Glomerular visceral epithelial cell (primary cell): ENCODE data around the gene ATOSB.
"Not testable (repeated sequence)": the region's sequence is repeated elsewhere in the genome, so short reads cannot be mapped to it uniquely, and the experiment has no call there.

ENCODE experiments used
- DNase-seq: peaks from one replicate; pipeline ENCODE4 v3.0.0-alpha.2; 2016; ENCODE audit errors: extremely low spot score

The ATOSB gene, protein sequence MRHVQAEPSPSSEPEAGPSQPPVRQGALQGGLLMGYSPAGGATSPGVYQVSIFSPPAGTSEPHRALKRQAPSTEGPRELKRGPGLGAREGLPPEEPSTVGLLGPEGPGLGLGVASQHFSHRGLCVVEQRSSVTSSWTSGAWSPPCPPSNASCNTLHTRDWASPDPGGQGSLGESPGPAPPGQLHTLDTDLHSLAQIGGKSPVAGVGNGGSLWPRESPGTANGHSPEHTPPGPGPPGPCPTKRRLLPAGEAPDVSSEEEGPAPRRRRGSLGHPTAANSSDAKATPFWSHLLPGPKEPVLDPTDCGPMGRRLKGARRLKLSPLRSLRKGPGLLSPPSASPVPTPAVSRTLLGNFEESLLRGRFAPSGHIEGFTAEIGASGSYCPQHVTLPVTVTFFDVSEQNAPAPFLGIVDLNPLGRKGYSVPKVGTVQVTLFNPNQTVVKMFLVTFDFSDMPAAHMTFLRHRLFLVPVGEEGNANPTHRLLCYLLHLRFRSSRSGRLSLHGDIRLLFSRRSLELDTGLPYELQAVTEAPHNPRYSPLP

DNA sequence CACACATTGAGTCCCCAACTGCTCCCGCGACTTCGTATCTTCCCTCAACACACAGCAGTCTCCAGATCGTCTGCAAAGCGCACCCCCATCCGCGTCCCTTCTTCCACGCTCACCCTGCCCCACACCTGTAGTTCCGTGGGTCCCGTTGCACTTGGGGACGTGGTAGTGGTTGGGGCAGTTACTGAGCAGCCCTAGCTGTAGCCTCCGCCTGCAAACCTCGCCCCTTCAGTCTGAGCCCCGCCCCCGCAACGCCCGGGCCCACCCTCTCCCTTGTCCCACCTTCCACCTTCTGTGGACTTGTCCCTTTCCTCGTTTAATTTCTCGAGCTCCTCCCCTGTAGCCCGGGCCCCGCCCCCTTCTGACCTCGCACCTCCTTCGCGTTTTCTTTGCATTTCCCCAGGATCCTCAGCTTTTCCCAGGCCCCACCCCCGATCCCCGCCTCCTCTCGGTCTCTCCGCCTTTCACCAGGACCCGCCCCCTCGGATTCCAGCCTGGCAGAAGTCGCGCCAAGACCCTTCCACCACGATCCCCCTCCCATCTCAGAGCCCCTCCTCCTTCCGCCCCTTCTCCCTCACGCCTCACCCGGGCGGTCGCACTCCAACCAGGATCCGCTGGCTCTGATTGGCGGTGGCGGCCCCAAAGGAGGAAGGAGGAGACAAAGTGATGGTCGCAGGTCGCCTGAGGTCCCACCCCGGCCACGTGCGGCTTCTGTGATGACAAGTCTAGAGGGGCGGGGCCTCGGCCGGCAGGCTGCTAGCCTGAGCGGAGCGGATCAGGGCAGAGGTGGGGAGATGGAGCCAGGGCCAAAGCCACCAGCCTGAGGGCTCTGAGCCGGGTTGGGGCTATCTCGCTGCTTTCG, at the start of gene ATOSB:
Gene ATOSB, minus strand, starts transcription at position 183 of the 859 bp plus-strand sequence. CDS start 7,588 bp downstream, outside the sequence.
- DNase-seq = peak; percentile 99

DNA sequence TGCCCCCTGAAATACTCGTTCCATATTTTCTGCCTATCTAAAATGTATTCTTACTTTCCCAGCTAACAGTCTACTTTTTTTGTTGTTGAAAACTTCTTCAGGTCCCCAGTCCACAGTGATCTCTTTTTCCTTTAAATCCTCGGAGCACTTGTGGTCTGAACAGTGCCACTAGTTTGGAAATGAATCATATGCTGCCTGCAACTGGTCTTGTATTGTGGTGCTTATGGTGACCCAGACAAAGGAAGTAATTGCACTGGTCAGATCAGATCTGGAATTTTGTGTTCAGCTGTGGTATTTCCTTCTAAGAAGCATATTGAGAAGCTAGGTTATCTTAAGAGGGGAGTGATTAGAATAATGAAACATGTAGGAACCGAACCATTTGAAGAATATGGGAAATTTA, 49.0 kb upstream of the ATOSB start:
- DNase-seq = peak; percentile 49

DNA sequence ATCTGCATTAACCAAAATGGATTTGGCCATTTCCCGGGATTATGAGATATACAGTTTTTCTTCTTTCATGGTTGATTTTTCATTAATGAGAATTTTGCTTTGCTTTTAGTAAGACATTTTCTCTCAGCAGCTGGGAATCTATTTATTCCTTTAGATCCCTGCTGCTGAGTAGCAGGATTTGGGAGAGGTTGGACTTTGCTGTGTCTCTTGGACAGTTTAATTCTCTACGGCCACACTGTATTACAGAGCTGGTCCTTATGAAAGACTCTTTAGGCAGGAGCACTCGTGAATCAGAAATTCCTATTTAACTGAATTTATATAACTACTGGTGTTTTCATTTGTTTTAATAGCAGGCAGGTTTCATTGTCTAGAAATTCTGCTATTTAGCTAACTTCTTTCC, 47.8 kb upstream of the ATOSB start:
- no peak for DNase-seq

DNA sequence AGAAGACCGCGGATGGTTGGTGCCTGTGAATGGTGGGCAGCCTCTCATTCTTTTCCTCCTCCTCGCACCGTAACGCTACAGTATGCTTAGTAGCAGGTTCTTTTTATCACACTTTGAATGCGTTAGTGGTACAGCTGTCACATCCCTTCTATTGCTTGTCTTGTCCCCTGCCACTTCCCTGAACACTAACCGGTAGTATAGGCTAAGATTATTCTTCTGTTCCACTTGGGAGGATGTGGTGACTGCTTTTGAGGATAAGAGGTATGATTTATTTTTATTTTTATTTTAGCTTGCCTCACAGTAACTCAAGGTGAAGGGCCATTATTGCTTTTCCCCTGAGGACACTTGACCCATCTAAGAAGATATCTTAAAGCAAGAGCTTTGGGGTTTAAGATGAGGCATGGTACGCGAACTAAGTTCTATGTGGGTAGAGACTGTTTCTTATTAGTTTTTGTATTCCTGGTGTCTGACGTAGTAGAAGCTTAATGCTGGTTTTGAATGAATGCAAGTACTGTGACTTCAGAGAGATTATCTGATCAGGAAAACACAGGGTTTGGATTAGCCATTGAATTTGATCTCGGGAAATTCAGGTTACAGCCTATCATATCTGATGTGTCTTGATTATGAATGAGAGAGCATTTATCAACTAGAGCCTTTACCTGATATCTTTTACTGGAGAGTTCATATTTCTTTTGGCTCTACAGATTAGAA, 47.1 kb upstream of the ATOSB start:
- DNase-seq = peak; percentile 8

DNA sequence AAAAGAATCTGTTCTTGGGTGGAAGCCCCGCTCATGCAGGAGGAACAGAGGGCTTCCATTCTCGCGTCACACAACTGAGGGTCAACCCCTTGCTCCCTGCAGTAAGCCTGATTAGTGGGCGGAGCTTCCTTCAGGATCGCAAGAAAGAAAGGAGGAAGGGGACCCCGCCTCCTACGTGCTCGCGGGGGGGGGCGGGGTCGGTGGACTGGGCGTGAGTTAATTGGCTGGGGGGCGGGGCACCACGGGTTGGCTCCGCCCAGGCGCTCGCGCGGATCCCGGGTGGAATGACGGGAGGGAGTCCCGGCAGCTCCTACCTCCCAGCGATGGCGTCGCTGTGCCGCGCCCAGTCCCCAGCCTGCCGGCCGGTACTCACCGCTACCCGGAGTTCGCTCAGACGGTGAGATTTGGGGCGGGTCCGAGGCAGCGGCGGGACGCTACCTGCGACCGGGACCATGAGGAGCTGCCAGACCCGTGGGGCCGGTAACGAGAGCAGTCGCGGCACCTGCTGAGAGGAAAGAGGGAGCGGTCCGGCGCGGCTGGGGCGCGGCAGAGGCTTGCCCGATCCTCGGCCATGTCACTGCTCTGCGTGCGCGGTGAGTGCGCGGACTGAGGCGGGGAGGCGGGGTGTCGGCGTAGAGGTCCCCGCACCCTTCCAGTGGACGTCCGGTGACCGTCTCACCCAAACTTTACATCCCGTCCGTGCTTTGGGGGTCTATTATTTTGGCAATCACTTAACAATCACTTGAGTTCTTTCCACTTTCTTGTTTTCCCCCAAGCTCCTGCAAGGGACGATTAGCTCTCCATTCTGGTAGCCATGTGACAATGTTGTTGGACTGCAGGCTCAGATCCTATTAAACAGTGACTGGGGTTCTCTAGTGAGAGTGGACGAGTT, 46.3 kb upstream of the ATOSB start, which contains the start of gene UNC13B:
Gene UNC13B, plus strand, starts transcription at position 297 of the 892 bp plus-strand sequence. Its CDS starts 275 bp downstream, at position 572.
- DNase-seq = peak; percentile 97

DNA sequence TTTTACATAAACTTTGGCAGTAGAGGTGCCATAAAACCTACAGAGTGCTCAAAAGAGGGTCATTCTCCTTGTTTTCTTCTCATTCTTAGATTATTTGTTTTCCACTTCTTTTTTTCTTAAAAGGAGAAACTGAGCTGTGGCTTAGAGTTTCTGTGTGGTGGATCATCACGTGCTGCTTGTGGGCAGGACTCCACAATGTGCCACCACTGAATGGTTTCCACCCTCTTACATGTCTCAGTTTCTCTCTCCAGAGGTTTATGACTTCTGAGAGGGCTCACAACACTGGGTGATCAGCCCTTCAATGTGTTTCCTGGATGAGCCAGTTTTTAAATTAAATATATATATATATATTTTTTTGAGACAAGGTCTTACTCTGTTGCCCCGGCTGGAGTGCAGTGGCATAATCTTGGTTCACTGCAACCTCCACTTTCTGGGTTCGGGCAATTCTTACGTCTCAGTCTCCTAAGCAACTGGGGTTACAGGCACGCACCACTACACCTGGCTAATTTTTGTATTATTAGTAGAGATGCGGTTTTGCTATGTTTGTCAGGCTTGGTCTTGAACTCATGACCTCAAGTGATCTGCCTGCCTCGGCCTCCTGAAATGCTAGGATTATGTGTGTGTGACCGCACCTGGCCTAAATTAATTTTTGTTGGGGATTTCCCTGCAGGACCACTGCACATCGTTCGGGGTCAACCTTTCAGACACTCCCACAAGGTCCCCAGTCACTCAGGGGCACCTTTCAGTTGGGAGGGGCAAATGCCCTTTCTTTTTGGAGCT, 43.0 kb upstream of the ATOSB start:
- DNase-seq = no peak

DNA sequence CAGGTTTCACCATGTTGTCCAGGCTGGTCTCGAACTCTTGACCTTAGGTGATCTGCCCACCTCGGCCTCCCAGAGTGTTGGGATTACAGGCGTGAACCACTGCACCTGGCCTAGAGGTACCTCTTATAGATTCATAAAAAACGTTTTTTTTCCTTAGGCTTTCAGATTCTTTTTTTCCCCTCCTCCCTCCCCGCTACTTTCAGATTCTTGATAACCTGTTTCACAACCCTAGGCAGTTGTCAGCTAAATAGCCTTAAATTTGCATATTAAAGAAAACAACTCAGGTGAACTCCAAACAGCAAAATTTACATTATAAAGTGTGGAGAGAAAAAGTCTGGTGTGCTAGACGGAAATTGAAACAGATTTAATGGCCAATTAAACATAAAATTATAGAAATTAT, 42.2 kb upstream of the ATOSB start:
- DNase-seq = not testable (repeated sequence)

DNA sequence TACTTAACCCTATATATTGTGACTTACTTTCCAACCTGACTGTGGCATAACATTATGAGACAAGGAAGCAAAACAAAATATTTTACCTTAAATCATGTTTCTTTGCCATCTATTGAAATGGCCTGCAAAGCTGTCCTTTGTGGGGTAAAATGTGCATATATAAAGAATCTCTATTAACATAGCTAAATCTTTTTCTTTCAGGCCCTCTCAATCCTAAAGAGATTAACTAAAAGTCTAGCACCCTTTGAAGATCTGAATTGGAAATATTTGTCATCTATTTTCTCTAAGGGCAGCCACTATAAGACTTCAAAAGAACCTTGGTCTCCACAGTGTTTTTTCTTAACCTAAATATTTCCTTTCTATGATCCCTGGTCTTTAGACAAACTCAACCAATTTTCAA, 41.1 kb upstream of the ATOSB start:
- no peak for DNase-seq

DNA sequence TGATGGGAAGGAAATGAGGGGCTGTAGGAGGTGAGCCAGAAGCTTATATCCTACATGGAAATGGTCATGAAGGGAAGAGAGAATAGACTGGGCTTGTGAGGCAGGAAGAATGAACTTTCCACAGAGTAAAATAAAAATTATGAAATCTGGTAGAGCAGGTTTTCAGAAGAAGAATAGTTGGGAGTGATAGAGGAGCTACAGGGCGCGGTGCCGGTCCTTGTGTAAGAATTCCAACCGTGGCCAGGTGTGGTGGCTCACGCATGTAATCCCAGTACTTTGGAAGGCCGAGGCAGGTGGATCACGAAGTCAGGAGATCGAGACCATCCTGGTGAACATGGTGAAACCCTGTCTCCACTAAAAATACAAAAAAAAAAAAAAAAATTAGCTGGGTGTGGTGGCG, 37.3 kb upstream of the ATOSB start:
- DNase-seq = no peak

DNA sequence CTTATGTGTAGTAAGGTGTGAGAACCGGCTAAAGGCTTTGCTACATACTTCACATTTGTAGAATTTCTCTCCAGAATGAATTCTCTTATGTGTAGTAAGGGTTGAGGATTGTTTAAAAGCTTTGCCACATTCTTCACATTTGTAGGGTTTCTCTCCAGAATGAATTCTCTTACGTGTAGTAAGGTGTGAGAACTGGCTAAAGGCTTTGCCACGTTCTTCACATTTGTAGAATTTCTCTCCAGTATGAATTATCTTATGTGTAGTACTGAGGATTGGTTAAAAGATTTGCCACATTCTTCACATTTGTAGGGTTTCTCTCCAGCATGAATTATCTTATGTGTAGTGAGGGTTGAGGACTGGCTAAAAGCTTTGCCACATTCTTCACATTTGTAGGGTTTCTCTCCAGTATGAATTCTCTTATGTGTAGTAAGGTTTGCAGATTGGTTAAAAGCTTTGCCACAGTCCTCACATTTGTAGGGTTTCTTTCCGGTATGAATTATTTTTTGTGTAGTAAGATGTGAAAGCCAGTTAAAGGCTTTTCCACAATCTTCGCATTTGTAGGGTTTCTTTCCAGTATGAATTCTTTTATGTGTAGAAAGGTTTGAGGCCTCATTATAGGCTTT, 32.4 kb upstream of the ATOSB start:
- DNase-seq = not testable (repeated sequence)

DNA sequence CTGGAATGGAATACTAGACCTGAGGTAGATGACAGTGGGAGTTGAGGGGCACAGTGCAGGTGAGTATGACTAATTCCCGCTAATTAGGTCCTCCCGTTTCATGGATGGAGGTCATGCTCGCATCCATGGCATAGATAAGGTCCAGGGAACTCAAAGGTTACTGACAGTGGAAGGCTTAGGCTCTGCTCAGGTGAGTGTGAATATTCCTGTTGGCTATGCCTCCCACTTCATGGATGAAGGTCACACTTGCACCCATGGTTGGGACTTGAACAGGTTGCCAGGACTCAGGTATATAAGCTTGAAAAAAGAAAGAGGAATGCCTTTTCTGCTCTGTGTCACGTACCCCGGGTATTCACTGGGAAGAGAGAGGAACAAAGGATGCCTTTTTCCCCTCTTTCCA, 26.4 kb upstream of the ATOSB start:
- no peak for DNase-seq

DNA sequence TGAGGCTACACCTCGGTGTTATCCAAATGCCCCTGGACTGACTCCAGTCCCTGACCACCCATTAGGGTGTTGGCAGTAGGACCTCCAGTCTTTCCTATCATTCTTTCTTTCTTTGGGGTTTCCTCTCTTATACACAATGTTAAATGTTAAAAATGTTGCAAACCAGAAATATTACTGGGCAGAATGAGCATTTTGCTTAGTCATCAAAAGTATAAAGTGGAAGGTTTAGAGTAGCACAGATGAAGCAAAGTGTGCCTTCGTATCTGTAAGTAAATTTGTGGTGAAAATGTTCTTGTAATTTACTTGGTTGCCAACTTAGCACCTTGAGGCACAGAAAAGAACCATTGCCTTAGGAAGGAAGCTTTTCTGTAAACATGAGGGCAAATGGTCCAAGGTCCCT, 24.4 kb upstream of the ATOSB start:
- DNase-seq = no peak

DNA sequence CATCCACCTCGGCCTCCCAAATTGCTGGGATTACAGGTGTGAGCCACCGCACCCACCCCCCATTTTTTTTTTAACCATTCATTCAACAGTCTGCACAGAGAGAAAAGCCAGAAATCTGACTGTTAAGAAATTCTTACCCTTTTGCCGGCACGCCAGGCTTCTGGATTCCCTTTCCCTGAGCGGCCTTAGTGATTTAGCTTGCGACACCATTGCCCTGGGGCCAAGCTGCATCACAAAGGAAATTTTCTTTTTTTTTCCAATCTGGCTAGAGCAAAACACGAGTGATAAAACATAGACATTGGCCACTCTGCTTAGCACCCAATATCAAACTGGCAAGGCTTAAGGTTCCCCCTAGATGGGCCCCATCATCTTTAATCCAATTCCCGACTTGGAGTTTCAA, 21.2 kb upstream of the ATOSB start:
- DNase-seq = no peak

DNA sequence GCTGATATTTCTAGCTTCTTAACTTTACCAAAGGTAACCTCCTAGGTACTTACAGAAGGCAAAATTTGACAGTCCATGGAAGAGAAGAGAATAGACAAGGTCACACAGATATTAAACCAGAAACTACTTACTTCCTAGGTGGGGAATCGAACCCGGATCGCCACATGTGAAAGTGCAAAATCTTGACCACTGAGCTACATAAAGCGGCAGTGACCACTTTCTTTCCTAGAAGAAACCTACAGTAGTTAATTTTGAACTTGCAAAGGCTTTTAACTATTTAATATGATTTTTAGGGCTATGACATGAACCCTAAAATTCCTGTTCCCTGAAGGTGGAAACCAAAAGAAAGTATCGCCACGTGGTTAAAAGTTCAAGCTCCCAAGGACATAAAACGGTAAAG, 20.3 kb upstream of the ATOSB start:
- DNase-seq = no peak

DNA sequence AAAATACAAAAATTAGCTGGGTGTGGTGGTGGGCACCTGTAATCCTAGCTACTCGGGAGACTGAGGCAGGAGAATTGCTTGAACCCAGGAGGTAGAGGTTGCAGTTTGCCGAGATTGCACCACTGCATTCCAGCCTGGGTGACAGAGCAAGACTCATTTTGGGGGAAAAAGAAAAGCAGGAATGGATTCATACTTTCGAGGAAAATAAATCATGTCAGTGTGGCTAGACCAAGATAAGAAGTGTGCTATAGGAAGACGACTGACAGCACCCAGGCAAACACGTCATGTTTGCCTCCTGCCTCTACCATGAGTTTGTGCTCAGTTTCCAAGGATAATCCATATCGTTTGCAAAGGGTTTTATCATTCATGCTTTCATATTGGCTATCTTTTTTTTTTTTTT, 19.3 kb upstream of the ATOSB start:
- DNase-seq = no peak

DNA sequence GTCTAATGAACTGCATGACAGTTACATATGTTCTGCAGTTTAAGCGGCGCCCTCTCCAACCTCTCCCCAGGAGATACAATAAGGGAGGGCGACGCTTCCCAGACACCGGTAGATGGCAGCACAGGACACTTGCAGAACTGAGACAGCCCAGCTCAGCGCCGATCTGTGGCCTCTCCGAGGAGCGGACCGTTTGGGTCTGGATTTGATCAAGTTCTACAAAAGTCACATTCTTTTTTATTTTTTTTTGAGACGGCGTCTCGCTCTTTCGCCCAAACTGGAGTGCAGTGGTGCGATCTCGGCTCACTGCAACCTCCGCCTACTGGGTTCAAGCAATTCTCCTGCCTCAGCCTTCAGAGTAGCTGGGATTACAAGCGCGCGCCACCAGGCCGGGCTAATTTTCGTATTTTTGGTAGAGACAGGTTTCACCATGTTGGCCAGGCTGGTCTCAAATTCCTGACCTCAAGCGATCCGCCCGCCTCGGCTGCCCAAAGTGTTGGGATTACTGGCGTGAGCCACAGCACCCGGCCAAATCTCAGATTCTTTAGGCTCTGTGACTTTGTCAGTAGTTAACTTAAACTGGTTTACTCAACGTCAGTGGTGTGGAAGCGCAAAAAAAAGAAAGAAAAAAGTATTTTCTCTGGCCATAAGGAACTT, 1.4 kb upstream of the ATOSB start:
- peak; percentile 91 for DNase-seq

DNA sequence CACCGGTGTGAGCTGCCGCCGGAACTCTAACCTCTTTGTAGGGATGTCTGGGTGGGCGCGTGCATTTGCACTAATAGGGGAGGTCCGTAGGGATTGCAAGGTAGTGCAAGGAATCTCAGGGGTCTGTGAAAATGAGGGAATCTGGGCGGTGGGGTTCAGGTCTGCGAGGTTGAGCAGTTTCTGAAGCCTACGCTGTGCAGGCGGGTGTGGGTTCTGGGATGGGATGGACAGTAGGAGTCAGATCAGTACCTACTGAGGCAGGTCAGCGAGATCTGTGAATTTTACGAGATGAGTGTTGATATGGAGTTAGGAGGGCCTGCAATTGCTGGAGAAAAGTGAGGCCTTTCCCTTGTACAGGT, 856 bp upstream of the ATOSB start:
- DNase-seq = no peak

DNA sequence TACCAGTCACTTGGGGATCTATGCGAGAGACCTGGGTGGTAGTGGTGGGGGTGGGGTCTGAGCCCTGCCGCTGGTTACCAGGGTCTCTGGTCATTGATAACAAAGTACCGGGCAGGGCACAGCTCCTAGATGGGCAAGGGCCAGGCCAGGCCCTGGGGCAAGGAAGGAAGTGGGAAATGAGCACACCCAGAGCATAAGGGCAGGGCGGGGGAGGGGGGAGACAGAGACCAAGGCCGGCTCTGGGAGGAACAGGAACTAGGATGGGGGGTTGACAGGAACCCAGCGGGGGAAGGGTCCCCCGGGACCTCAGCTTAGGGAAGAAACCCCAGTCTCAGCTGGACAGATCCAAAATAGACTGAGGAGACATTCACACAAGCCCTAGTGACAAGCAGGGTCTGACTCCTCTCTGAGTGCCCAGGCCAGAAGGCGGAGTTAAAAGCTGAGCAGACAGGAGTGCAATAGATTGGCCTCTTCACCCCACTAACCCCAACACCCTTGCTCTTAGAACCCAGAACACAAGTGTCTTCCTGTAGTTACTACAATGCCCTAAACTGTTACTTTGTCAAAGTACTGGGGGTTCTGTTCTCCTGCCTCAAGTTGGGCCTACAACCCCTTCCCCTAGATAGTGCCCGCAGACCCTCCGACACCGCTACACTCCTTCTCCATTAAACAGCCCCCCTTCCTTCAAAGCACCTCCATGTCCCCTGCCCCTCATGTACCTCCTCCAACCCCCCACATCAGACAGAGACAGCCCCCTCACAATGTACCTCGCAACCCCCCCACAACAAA, 628 bp downstream of the ATOSB start:
- peak; percentile 31 for DNase-seq
